H1 (cell line): ENCODE measurements around the gene SLC39A11. TPM values are rescaled to one million over a fixed set of nuclear protein-coding genes. Genes with fewer than 3 reads are reported as not detected.

Source experiments
- CTCF ChIA-PET: fragments of 300-600 bp; sonication (Branson Sonifier 250); formaldehyde crosslinking; loops from one replicate; lab custom pipeline; 2021; ENCODE audit not compliant: partially characterized antibody; lab: Charles Lee
- POLR2A ChIA-PET: fragments of 300-600 bp; sonication (Branson Sonifier 250); formaldehyde crosslinking; loops from one replicate; lab custom pipeline; 2021; ENCODE audit warnings: inconsistent platforms; ENCODE audit not compliant: partially characterized antibody; lab: Charles Lee
- DNase-seq, 2 experiments: peaks; one replicate each; pipeline versions ENCODE4 v3.0.0 to v3.0.0-alpha.2; 2010 to 2022; ENCODE audit warnings: low spot score in 2 of 2, low read depth in 1 of 2, mixed read lengths in 1 of 2
- FAIRE-seq: peaks from 2 replicates; lab custom pipeline; 2011; peaks lifted over from hg19 to GRCh38; lab: Jason Lieb, UNC
- H2AFZ ChIP-seq: 2 replicates; pipeline ENCODE4 v1.8.1; 2012; ENCODE audit warnings: low read length, inconsistent platforms
- H2AK5ac ChIP-seq: 2 replicates; pipeline ENCODE4 v1.6.1; 2013; ENCODE audit warnings: low read depth, low read length
- H2BK120ac ChIP-seq: replicated peaks from 2 replicates; pipeline ENCODE3; 2013; ENCODE audit warnings: low read depth, low read length, inconsistent platforms
- H2BK12ac ChIP-seq: 2 replicates; pipeline ENCODE4 v1.6.1; 2013; ENCODE audit warnings: low read depth, low read length
- H2BK15ac ChIP-seq: 2 replicates; pipeline ENCODE4 v1.6.1; 2013; ENCODE audit warnings: low read length
- H2BK20ac ChIP-seq: 2 replicates; pipeline ENCODE4 v1.6.1; 2013; ENCODE audit warnings: low read length
- H2BK5ac ChIP-seq: 2 replicates; pipeline ENCODE4 v1.6.1; 2013; ENCODE audit warnings: low read depth, low read length
- H3K14ac ChIP-seq: 2 replicates; pipeline ENCODE4 v1.6.1; 2013; ENCODE audit warnings: inconsistent platforms; ENCODE audit not compliant: insufficient read length
- H3K18ac ChIP-seq: 2 replicates; pipeline ENCODE4 v1.6.1; 2013; ENCODE audit warnings: low read length; ENCODE audit errors: extremely low read depth
- H3K23ac ChIP-seq: 2 replicates; pipeline ENCODE4 v1.6.1; 2013; ENCODE audit warnings: inconsistent platforms; ENCODE audit not compliant: insufficient read length
- H3K23me2 ChIP-seq: 2 replicates; pipeline ENCODE4 v1.6.1; 2013; ENCODE audit warnings: low read depth, low read length
- H3K27ac ChIP-seq: 2 replicates; pipeline ENCODE4 v1.6.1; 2011; ENCODE audit warnings: low read depth, low read length, inconsistent platforms
- H3K27me3 ChIP-seq, 4 experiments: replicated peaks in 1 of 4; 1 replicate in 1 of 4; 2 replicates in 3 of 4; pipeline versions ENCODE4 v1.6.1 to v1.8.1; 2011 to 2013; ENCODE audit warnings: low read length in 3 of 4, mild to moderate bottlenecking in 3 of 4, inconsistent platforms in 2 of 4, mixed read lengths in 2 of 4, moderate library complexity in 1 of 4; ENCODE audit not compliant: control insufficient read depth in 3 of 4, insufficient read depth in 3 of 4; ENCODE audit errors: extremely low read depth in 1 of 4
- H3K36me3 ChIP-seq, 4 experiments: 2 replicates each; pipeline versions ENCODE4 v1.6.1 to v1.8.1; 2011 to 2013; ENCODE audit warnings: mild to moderate bottlenecking in 4 of 4, low read length in 3 of 4, moderate library complexity in 2 of 4, control low read depth in 1 of 4, inconsistent platforms in 1 of 4; ENCODE audit not compliant: insufficient read depth in 4 of 4, control insufficient read depth in 2 of 4
- H3K4ac ChIP-seq: replicated peaks from 2 replicates; pipeline ENCODE3; 2013; ENCODE audit warnings: low read length, low read depth, mixed read lengths, inconsistent platforms; ENCODE audit not compliant: insufficient read length
- H3K4me1 ChIP-seq, 4 experiments: replicated peaks in 1 of 4; 1 replicate in 1 of 4; 2 replicates in 3 of 4; pipeline versions ENCODE4 v1.6.1 to v1.8.1; 2011 to 2013; ENCODE audit warnings: low read length in 3 of 4, inconsistent platforms in 2 of 4, mixed read lengths in 1 of 4; ENCODE audit not compliant: insufficient read depth in 4 of 4, control insufficient read depth in 3 of 4
- H3K4me2 ChIP-seq, 2 experiments: 2 replicates each; pipeline versions ENCODE4 v1.6.1 to v1.8.1; 2011 to 2013; ENCODE audit warnings: low read depth in 2 of 2, low read length in 2 of 2, control low read depth in 1 of 2, inconsistent platforms in 1 of 2, mild to moderate bottlenecking in 1 of 2; ENCODE audit not compliant: insufficient read depth in 1 of 2
- H3K4me3 ChIP-seq, 4 experiments: fragments of 200-600, 300-600 bp in 1 of 4; sonication (generic), shearing (Covaris generic), sonication (Bioruptor Twin) in 1 of 4; 2 replicates each; pipeline versions ENCODE4 v1.5.1 to v1.8.1; 2011 to 2016; ENCODE audit warnings: low read length in 4 of 4, low read depth in 3 of 4, control low read depth in 2 of 4, inconsistent platforms in 2 of 4, mild to moderate bottlenecking in 2 of 4, mixed read lengths in 1 of 4, moderate library complexity in 1 of 4; ENCODE audit not compliant: insufficient read depth in 2 of 4; ENCODE audit errors: extremely low read depth in 1 of 4
- H3K56ac ChIP-seq: replicated peaks from 2 replicates; pipeline ENCODE3; 2013; ENCODE audit warnings: low read depth, mild to moderate bottlenecking, mixed read lengths, low read length, inconsistent platforms; ENCODE audit not compliant: insufficient read length
- H3K79me1 ChIP-seq: 2 replicates; pipeline ENCODE4 v1.6.1; 2013; ENCODE audit warnings: low read depth, low read length, control low read depth
- H3K79me2 ChIP-seq, 2 experiments: 2 replicates each; pipeline versions ENCODE4 v1.6.1 to v1.8.1; 2012 to 2013; ENCODE audit warnings: low read length in 2 of 2, mild to moderate bottlenecking in 2 of 2, inconsistent platforms in 1 of 2; ENCODE audit not compliant: insufficient read depth in 2 of 2, control insufficient read depth in 1 of 2
- H3K9ac ChIP-seq, 4 experiments: replicated peaks in 1 of 4; 1 replicate in 1 of 4; 2 replicates in 3 of 4; pipeline versions ENCODE4 v1.6.1 to v1.8.1; 2011 to 2013; ENCODE audit warnings: low read depth in 3 of 4, low read length in 3 of 4, control low read depth in 2 of 4, mild to moderate bottlenecking in 2 of 4, moderate library complexity in 2 of 4, inconsistent platforms in 1 of 4; ENCODE audit errors: extremely low read depth in 1 of 4
- H3K9me3 ChIP-seq, 2 experiments: 2 replicates each; pipeline versions ENCODE4 v1.6.1 to v1.8.1; 2012 to 2013; ENCODE audit warnings: mild to moderate bottlenecking in 2 of 2, moderate library complexity in 2 of 2, control low read depth in 1 of 2, inconsistent platforms in 1 of 2, low read depth in 1 of 2, low read length in 1 of 2, mixed read lengths in 1 of 2; ENCODE audit not compliant: insufficient read depth in 2 of 2
- H4K20me1 ChIP-seq, 2 experiments: replicated peaks in 1 of 2; 2 replicates each; pipeline versions ENCODE3 to v1.8.1; 2011 to 2013; ENCODE audit warnings: inconsistent platforms in 2 of 2, low read length in 2 of 2, mild to moderate bottlenecking in 1 of 2; ENCODE audit not compliant: insufficient read depth in 2 of 2, control insufficient read depth in 1 of 2
- H4K5ac ChIP-seq: 2 replicates; pipeline ENCODE4 v1.6.1; 2013; ENCODE audit warnings: low read length, low read depth, mixed read lengths, inconsistent platforms; ENCODE audit not compliant: insufficient read length
- H4K8ac ChIP-seq: 2 replicates; pipeline ENCODE4 v1.8.0; 2013; ENCODE audit warnings: mild to moderate bottlenecking, moderate library complexity, low read length, inconsistent platforms; ENCODE audit not compliant: insufficient read depth; ENCODE audit errors: extremely low read depth
- H4K91ac ChIP-seq: replicated peaks from 2 replicates; pipeline ENCODE3; 2013; ENCODE audit warnings: low read length, mixed read lengths, inconsistent platforms; ENCODE audit not compliant: insufficient read length
- BRCA1 ChIP-seq: IDR thresholded peaks from 2 replicates; pipeline ENCODE4 v1.6.1; 2012; ENCODE audit warnings: low read depth, low read length, improper control_type of control experiment
- CBX5 ChIP-seq: fragments of 300-800, 300-1000 bp; sonication (generic); IDR thresholded peaks from 2 replicates; pipeline ENCODE4 v1.7.1; 2016; ENCODE audit warnings: antibody characterized with exemption, low read length, low read depth
- CBX8 ChIP-seq: fragments of 300-800, 300-1000 bp; sonication (generic); IDR thresholded peaks from 2 replicates; pipeline ENCODE4 v1.7.1; 2016; ENCODE audit warnings: low read depth, low read length, borderline replicate concordance
- CHD2 ChIP-seq: IDR thresholded peaks from 2 replicates; pipeline ENCODE4 v1.6.1; 2012; ENCODE audit warnings: low read length, improper control_type of control experiment
- CREB1 ChIP-seq: IDR thresholded peaks from 2 replicates; pipeline ENCODE4 v1.6.1; 2012; ENCODE audit warnings: inconsistent platforms
- EP300 ChIP-seq, 2 experiments: IDR thresholded peaks; 1 replicate in 1 of 2; 2 replicates in 1 of 2; pipeline ENCODE4 v1.6.1; 2011 to 2012; ENCODE audit warnings: low read depth in 2 of 2, low read length in 2 of 2, mild to moderate bottlenecking in 2 of 2, borderline replicate concordance in 1 of 2, inconsistent platforms in 1 of 2, moderate library complexity in 1 of 2
- EZH2 ChIP-seq: fragments of 200-600 bp; sonication (generic); IDR thresholded peaks from 2 replicates; pipeline ENCODE4 v1.7.1; 2012; ENCODE audit warnings: low read depth, mild to moderate bottlenecking, moderate library complexity, low read length, inconsistent platforms; ENCODE audit not compliant: severe bottlenecking
- NRF1 ChIP-seq: IDR thresholded peaks from 2 replicates; pipeline ENCODE4 v1.6.1; 2011; ENCODE audit warnings: mild to moderate bottlenecking, low read depth, low read length, improper control_type of control experiment
- RAD21 ChIP-seq, 2 experiments: IDR thresholded peaks in 1 of 2; conservative IDR thresholded peaks in 1 of 2; 2 replicates each; pipeline ENCODE4 v1.6.1; 2011; ENCODE audit warnings: low read depth in 2 of 2, low read length in 2 of 2, improper control_type of control experiment in 1 of 2, inconsistent platforms in 1 of 2, mild to moderate bottlenecking in 1 of 2, moderate library complexity in 1 of 2
- RNF2 ChIP-seq: fragments of 200-900, 300-1000 bp; sonication (generic); IDR thresholded peaks from 2 replicates; pipeline ENCODE4 v1.7.1; 2016; ENCODE audit warnings: borderline replicate concordance, low read depth, mild to moderate bottlenecking, antibody characterized with exemption, low read length; ENCODE audit not compliant: poor library complexity, severe bottlenecking; ENCODE audit errors: missing control alignments
- SIX5 ChIP-seq: IDR thresholded peaks from 2 replicates; pipeline ENCODE4 v1.6.1; 2011; ENCODE audit warnings: mild to moderate bottlenecking, low read depth, low read length
- SP2 ChIP-seq: IDR thresholded peaks from 2 replicates; pipeline ENCODE4 v1.6.1; 2012; ENCODE audit warnings: mild to moderate bottlenecking, low read length, inconsistent platforms
- SP4 ChIP-seq: IDR thresholded peaks from 2 replicates; pipeline ENCODE4 v1.6.1; 2012; ENCODE audit warnings: low read length, inconsistent platforms
- USF2 ChIP-seq: IDR thresholded peaks from 2 replicates; pipeline ENCODE4 v1.6.1; 2011; ENCODE audit warnings: low read length, improper control_type of control experiment
- polyA plus RNA-seq, 7 experiments: library from polyadenylated mRNA; depleted of rRNA in 3 of 7; stranded (reverse) in 5 of 7; unstranded in 2 of 7; fragments of >200 nt in 5 of 7; fragments of 200-250 nt in 2 of 7; gene quantifications; 1 replicate in 5 of 7; 2 replicates in 1 of 7; 4 replicates in 1 of 7; pipeline versions ENCODE4 v1.2.1 to v1.2.3, GENCODE V29; 2011 to 2013; ENCODE audit warnings: missing spikeins in 2 of 7, mixed read lengths in 2 of 7
- total RNA-seq: library from RNA; stranded (reverse); fragmentation: NEBNext Ultra II Directional; extraction: Animal tissue kit (Norgen Biotek cat#: 25700); gene quantifications from 2 replicates; pipeline ENCODE4 v1.2.1, GENCODE V29; 2021

The SLC39A11 gene
- total and polyA plus RNA-seq, 2 of the 8 experiments (the other 6 are each of a cell fraction or from before 2014, with no cell fraction given): 12.2 to 19.6 TPM

GRCh38 chr17:72651988-72652387 is 440.5 kb downstream of the SLC39A11 start:
- Histone ChIP-seq H4K8ac (no peak overlapping the region), H2BK120ac (no peak overlapping the region), H3K23me2 (no peaks in the 10 kb centered on the region), H2AK5ac (no peak overlapping the region), H2BK20ac (no peak overlapping the region), H3K56ac (no peak overlapping the region), H3K4me1 (peaks cover 0 to 2% (median 1%) of the 10 kb centered on the region in 4 experiments; a peak in 1 of 7 replicates), H3K4ac (no peak overlapping the region), H3K4me3 (no peak overlapping the region), H3K79me1 (no peaks in the 10 kb centered on the region), H4K91ac (no peak overlapping the region), H3K27ac (no peak overlapping the region), H2BK5ac (no peak overlapping the region), H2AFZ (no peak overlapping the region), H3K36me3 (no peaks in the 10 kb centered on the region), H4K5ac (no peak overlapping the region), H3K79me2 (no peaks in the 10 kb centered on the region), H2BK15ac (no peak overlapping the region), H2BK12ac (no peak overlapping the region), H3K23ac (no peak overlapping the region), H4K20me1 (no peaks in the 10 kb centered on the region), H3K18ac (no peak overlapping the region), H3K4me2 (no peak overlapping the region), H3K27me3 (no peaks in the 10 kb centered on the region), H3K14ac (no peak overlapping the region), H3K9ac (no peak overlapping the region), H3K9me3 (no peaks in the 10 kb centered on the region)
- FAIRE-seq (no peak), DNase-seq (no peak)
- POLR2A ChIA-PET: no interaction called here
- CTCF ChIA-PET: interaction anchor here (1.0 to 4.8 kb wide), 6 partner anchors 8 to 95 kb away, joined by 3 to 27 read pairs (median 10); no protein-coding TSS in a partner anchor
- TF ChIP-seq EZH2 (no peak), BRCA1 (no peak), RAD21 (IDR thresholded peaks at IDR 0.05 in 1 of 2, conservative IDR thresholded peaks at IDR 0.05 in 1 of 2; ENCODE audit: low read depth in 2 of 2, low read length in 2 of 2) (no peak), RNF2 (no peak), CBX8 (no peak), NRF1 (no peak), CHD2 (no peak), SP2 (no peak), EP300 (IDR thresholded peaks at IDR 0.05; ENCODE audit: borderline replicate concordance in 1 of 2, low read depth in 2 of 2, low read length in 2 of 2) (no peak), CREB1 (no peak), CBX5 (no peak), USF2 (no peak), SP4 (no peak), SIX5 (no peak)
